K562 (cell line): Measurements from ENCODE around the gene TMEM38B. TPM values are rescaled to one million over a fixed set of nuclear protein-coding genes. Genes with fewer than 3 reads are reported as not detected.

Source experiments
- CTCF ChIP-seq, 3 experiments: IDR thresholded peaks in 2 of 3; conservative IDR thresholded peaks in 1 of 3; 2 replicates each; pipeline ENCODE4 v1.5.1; 2011 to 2012; ENCODE audit warnings: low read length in 3 of 3, mild to moderate bottlenecking in 3 of 3, control low read depth in 2 of 3, improper control_type of control experiment in 1 of 3, inconsistent platforms in 1 of 3, low read depth in 1 of 3, mixed read lengths in 1 of 3, moderate library complexity in 1 of 3; ENCODE audit not compliant: insufficient read depth in 2 of 3
- HINFP ChIP-seq: fragments of 450-650 bp; conservative IDR thresholded peaks from 2 replicates; pipeline ENCODE4 v1.6.1; 2016; ENCODE audit warnings: missing genetic modification characterization, low read depth, mild to moderate bottlenecking, control low read depth, missing compliant biosample characterization
- IRF9 ChIP-seq: fragments of 450-650 bp; IDR thresholded peaks from 2 replicates; pipeline ENCODE4 v1.6.1; 2016; ENCODE audit warnings: missing biosample characterization, missing genetic modification characterization
- JUN ChIP-seq, 2 experiments: sonication (generic) in 1 of 2; formaldehyde crosslinking in 1 of 2; IDR thresholded peaks; 2 replicates each; pipeline versions ENCODE4 v1.6.1 to v1.8.0; 2012 to 2022; ENCODE audit warnings: borderline replicate concordance in 2 of 2, mild to moderate bottlenecking in 2 of 2, improper control_type of control experiment in 1 of 2, low read depth in 1 of 2, low read length in 1 of 2, missing genetic modification reagents in 1 of 2
- ZBTB33 ChIP-seq: sonication (generic); formaldehyde crosslinking; IDR thresholded peaks from 2 replicates; pipeline ENCODE4 v1.8.1; 2023; ENCODE audit warnings: mild to moderate bottlenecking, missing genetic modification reagents
- ZNF212 ChIP-seq: fragments of 450-650 bp; formaldehyde crosslinking; IDR thresholded peaks from 2 replicates; pipeline ENCODE4 v1.4.0; 2020; ENCODE audit warnings: mild to moderate bottlenecking
- polyA plus RNA-seq, 8 experiments: library from polyadenylated mRNA; depleted of rRNA in 4 of 8; stranded (reverse) in 5 of 8; unstranded in 3 of 8; fragments of >200 nt; fragmentation: Nextera tagmentation in 2 of 8; fragmentation: Illumina TruSeq in 1 of 8; extraction: Ambion mirVana in 2 of 8; extraction: Trizol in 1 of 8; gene quantifications; 2 replicates each; pipeline versions ENCODE4 v1.2.1 to v1.2.3, GENCODE V29; 2011 to 2014; ENCODE audit warnings: inconsistent platforms in 1 of 8, missing spikeins in 1 of 8
- total RNA-seq, 7 experiments: library from RNA; depleted of rRNA in 6 of 7; stranded (reverse); fragments of >200 nt in 6 of 7; fragmentation: Illumina TruSeq in 2 of 7; extraction: Trizol in 2 of 7; gene quantifications; 2 replicates each; pipeline versions ENCODE4 v1.2.1 to v1.2.3, GENCODE V29; 2011 to 2021; ENCODE audit warnings: low replicate concordance in 1 of 7

Gene TMEM38B
- total and polyA plus RNA-seq, 9 of the 15 experiments (the other 6 are each of a cell fraction or from before 2014, with no cell fraction given) = 26.0 to 57.5 (median 38.5) TPM

GRCh38 chr9:105760053-105760452 is 65.7 kb downstream of the TMEM38B start (continued):
- TF ChIP-seq IRF9 (tag) (peak; percentile 16; the same call in 1 of the 2 replicates), CTCF (IDR thresholded peaks at IDR 0.05 in 2 of 3, conservative IDR thresholded peaks at IDR 0.05 in 1 of 3; ENCODE audit: insufficient read depth in 2 of 3, low read depth in 1 of 3, low read length in 3 of 3) (no peak), ZNF212 (CRISPR knock-in tag) (no peak), HINFP (no peak), JUN (IDR thresholded peaks at IDR 0.05; ENCODE audit: borderline replicate concordance, low read depth, low read length) (peak; percentile 68), JUN (CRISPR knock-in tag; IDR thresholded peaks at IDR 0.05; ENCODE audit: borderline replicate concordance) (no peak), ZBTB33 (CRISPR knock-in tag) (peak; percentile 75)
